SK-N-SH (cell line): ENCODE data around the gene GCDH.

Experiments used
- CHD2 ChIP-seq: fragments of 150-350 bp; IDR thresholded peaks from 2 replicates; pipeline ENCODE4 v1.6.1; 2018; ENCODE audit warnings: low read length; ENCODE audit not compliant: partially characterized antibody
- EP300 ChIP-seq, 2 experiments: IDR thresholded peaks; 2 replicates each; pipeline versions ENCODE4 v1.4.0 to v1.6.1; 2012; ENCODE audit warnings: borderline replicate concordance in 1 of 2, low read depth in 1 of 2, low read length in 1 of 2
- EZH2phosphoT487 ChIP-seq: fragments of 200-600 bp; sonication (generic); IDR thresholded peaks from 2 replicates; pipeline ENCODE4 v1.6.1; 2017; ENCODE audit warnings: low read depth, mixed run types, mild to moderate bottlenecking, antibody characterized with exemption, moderate library complexity, borderline replicate concordance
- JUND ChIP-seq: IDR thresholded peaks from 2 replicates; pipeline ENCODE4 v1.4.0; 2012
- RAD21 ChIP-seq: IDR thresholded peaks from 2 replicates; pipeline ENCODE4 v1.6.1; 2012; ENCODE audit warnings: mild to moderate bottlenecking, low read length
- RFX5 ChIP-seq: IDR thresholded peaks from 2 replicates; pipeline ENCODE4 v1.6.1; 2012; ENCODE audit warnings: mild to moderate bottlenecking, improper control_type of control experiment, low read length
- RXRA ChIP-seq: IDR thresholded peaks from 2 replicates; pipeline ENCODE4 v1.4.0; 2012; ENCODE audit warnings: low read depth, mild to moderate bottlenecking, borderline replicate concordance
- SIN3A ChIP-seq: IDR thresholded peaks from 2 replicates; pipeline ENCODE4 v1.6.1; 2012; ENCODE audit warnings: low read depth, mild to moderate bottlenecking, low read length, moderate library complexity, borderline replicate concordance
- TAF1 ChIP-seq: IDR thresholded peaks from 2 replicates; pipeline ENCODE4 v1.6.1; 2012; ENCODE audit warnings: low read depth, mild to moderate bottlenecking, low read length, moderate library complexity, borderline replicate concordance
- TCF12 ChIP-seq: IDR thresholded peaks from 2 replicates; pipeline ENCODE4 v1.4.0; 2012
- YY1 ChIP-seq: IDR thresholded peaks from 2 replicates; pipeline ENCODE4 v1.4.0; 2012; ENCODE audit warnings: low read depth, mild to moderate bottlenecking
- TF ChIP-seq, protein P1 (sequence below): fragments of 200-600 bp; sonication (generic); IDR thresholded peaks from 2 replicates; pipeline ENCODE4 v1.6.1; 2017; ENCODE audit warnings: antibody characterized with exemption, mild to moderate bottlenecking, moderate library complexity
- TF ChIP-seq, protein P2 (sequence below): IDR thresholded peaks from 2 replicates; pipeline ENCODE4 v1.4.0; 2012; ENCODE audit warnings: low read depth, borderline replicate concordance
- TF ChIP-seq, protein P3 (sequence below): IDR thresholded peaks from 2 replicates; pipeline ENCODE4 v1.4.0; 2012; ENCODE audit warnings: low read depth

DNA sequence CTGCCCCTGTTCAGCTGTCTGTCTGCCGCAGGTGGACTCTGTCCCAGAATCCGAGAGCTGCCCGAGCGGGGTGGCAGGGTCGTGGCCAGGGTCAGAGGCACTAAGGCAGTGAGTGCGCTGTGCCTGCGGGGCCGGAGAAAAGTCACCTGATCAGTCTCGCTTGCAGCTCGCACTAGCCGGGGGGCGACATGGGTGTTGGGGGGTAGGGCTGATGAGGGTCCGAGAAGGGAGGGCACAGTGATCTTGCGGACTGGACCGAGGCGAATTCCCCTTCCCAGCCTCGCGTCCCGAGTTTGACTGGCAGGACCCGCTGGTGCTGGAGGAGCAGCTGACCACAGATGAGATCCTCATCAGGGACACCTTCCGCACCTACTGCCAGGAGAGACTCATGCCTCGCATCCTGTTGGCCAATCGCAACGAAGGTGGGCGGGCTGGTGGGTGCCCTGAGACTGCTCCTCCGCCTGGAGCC, 627 bp downstream of the GCDH start:
- no peak for TF ChIP-seq TCF12
- TF ChIP-seq TAF1, result no peak
- TF ChIP-seq, protein P1, sequence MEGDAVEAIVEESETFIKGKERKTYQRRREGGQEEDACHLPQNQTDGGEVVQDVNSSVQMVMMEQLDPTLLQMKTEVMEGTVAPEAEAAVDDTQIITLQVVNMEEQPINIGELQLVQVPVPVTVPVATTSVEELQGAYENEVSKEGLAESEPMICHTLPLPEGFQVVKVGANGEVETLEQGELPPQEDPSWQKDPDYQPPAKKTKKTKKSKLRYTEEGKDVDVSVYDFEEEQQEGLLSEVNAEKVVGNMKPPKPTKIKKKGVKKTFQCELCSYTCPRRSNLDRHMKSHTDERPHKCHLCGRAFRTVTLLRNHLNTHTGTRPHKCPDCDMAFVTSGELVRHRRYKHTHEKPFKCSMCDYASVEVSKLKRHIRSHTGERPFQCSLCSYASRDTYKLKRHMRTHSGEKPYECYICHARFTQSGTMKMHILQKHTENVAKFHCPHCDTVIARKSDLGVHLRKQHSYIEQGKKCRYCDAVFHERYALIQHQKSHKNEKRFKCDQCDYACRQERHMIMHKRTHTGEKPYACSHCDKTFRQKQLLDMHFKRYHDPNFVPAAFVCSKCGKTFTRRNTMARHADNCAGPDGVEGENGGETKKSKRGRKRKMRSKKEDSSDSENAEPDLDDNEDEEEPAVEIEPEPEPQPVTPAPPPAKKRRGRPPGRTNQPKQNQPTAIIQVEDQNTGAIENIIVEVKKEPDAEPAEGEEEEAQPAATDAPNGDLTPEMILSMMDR, result no peak
- no peak for TF ChIP-seq EP300 (IDR thresholded peaks at IDR 0.05; ENCODE audit: borderline replicate concordance in 1 of 2, low read depth in 1 of 2, low read length in 1 of 2)
- TF ChIP-seq CHD2, result no peak
- TF ChIP-seq YY1, result no peak
- no peak for TF ChIP-seq SIN3A
- TF ChIP-seq, protein P2, sequence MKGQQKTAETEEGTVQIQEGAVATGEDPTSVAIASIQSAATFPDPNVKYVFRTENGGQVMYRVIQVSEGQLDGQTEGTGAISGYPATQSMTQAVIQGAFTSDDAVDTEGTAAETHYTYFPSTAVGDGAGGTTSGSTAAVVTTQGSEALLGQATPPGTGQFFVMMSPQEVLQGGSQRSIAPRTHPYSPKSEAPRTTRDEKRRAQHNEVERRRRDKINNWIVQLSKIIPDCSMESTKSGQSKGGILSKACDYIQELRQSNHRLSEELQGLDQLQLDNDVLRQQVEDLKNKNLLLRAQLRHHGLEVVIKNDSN, result no peak
- no peak for TF ChIP-seq RAD21
- TF ChIP-seq RXRA, result no peak
- TF ChIP-seq EZH2phosphoT487, result no peak
- TF ChIP-seq, protein P3, sequence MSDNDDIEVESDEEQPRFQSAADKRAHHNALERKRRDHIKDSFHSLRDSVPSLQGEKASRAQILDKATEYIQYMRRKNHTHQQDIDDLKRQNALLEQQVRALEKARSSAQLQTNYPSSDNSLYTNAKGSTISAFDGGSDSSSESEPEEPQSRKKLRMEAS, result no peak
- no peak for TF ChIP-seq JUND
- TF ChIP-seq RFX5, result no peak
